H1 (cell line): ENCODE results near the gene ST6GALNAC4. TPM values are rescaled to one million over a fixed set of nuclear protein-coding genes. Genes with fewer than 3 reads are reported as not detected.

Experiments used
- CBX5 ChIP-seq: fragments of 300-800, 300-1000 bp; sonication (generic); IDR thresholded peaks from 2 replicates; pipeline ENCODE4 v1.7.1; 2016; ENCODE audit warnings: antibody characterized with exemption, low read length, low read depth
- CEBPB ChIP-seq: IDR thresholded peaks from 2 replicates; pipeline ENCODE4 v1.6.1; 2012; ENCODE audit warnings: low read depth, low read length
- CHD2 ChIP-seq: IDR thresholded peaks from 2 replicates; pipeline ENCODE4 v1.6.1; 2012; ENCODE audit warnings: low read length, improper control_type of control experiment
- CHD7 ChIP-seq: fragments of 300-600 bp; sonication (generic); IDR thresholded peaks from 2 replicates; pipeline ENCODE4 v1.7.1; 2012; ENCODE audit warnings: low read length, moderate library complexity, mild to moderate bottlenecking, inconsistent platforms; ENCODE audit not compliant: insufficient replicate concordance
- KDM4A ChIP-seq: IDR thresholded peaks from one replicate; pipeline ENCODE4 v1.7.1; 2012; ENCODE audit warnings: low read depth, mild to moderate bottlenecking, moderate library complexity, low read length, inconsistent platforms; ENCODE audit not compliant: severe bottlenecking
- KDM5A ChIP-seq: fragments of 200-600 bp; IDR thresholded peaks from 2 replicates; pipeline ENCODE4 v1.7.1; 2012; ENCODE audit warnings: mild to moderate bottlenecking, low read length, inconsistent platforms, mixed read lengths
- NANOG ChIP-seq: IDR thresholded peaks from 2 replicates; pipeline ENCODE4 v1.6.1; 2011; ENCODE audit warnings: low read length, low read depth, mild to moderate bottlenecking, inconsistent platforms; ENCODE audit not compliant: insufficient read depth, poor library complexity, severe bottlenecking
- SIN3A ChIP-seq, 2 experiments: IDR thresholded peaks in 1 of 2; conservative IDR thresholded peaks in 1 of 2; 2 replicates each; pipeline ENCODE4 v1.6.1; 2011 to 2012; ENCODE audit warnings: low read length in 2 of 2, improper control_type of control experiment in 1 of 2, low read depth in 1 of 2, mild to moderate bottlenecking in 1 of 2
- TCF12 ChIP-seq: IDR thresholded peaks from 2 replicates; pipeline ENCODE4 v1.6.1; 2011; ENCODE audit warnings: low read depth, mild to moderate bottlenecking, low read length
- ZNF274 ChIP-seq: IDR thresholded peaks from 2 replicates; pipeline ENCODE4 v1.7.0; 2012; ENCODE audit warnings: low read length, borderline replicate concordance; ENCODE audit errors: extremely low read depth
- polyA plus RNA-seq, 7 experiments: library from polyadenylated mRNA; depleted of rRNA in 3 of 7; stranded (reverse) in 5 of 7; unstranded in 2 of 7; fragments of >200 nt in 5 of 7; fragments of 200-250 nt in 2 of 7; gene quantifications; 1 replicate in 5 of 7; 2 replicates in 1 of 7; 4 replicates in 1 of 7; pipeline versions ENCODE4 v1.2.1 to v1.2.3, GENCODE V29; 2011 to 2013; ENCODE audit warnings: missing spikeins in 2 of 7, mixed read lengths in 2 of 7
- total RNA-seq: library from RNA; stranded (reverse); fragmentation: NEBNext Ultra II Directional; extraction: Animal tissue kit (Norgen Biotek cat#: 25700); gene quantifications from 2 replicates; pipeline ENCODE4 v1.2.1, GENCODE V29; 2021

ST6GALNAC4 gene
- total and polyA plus RNA-seq, 2 of the 8 experiments (the other 6 are each of a cell fraction or from before 2014, with no cell fraction given): 21.8 to 34.1 TPM

- TF ChIP-seq SIN3A (conservative IDR thresholded peaks at IDR 0.05 in 1 of 2, IDR thresholded peaks at IDR 0.05 in 1 of 2; ENCODE audit: low read depth in 1 of 2, low read length in 2 of 2) (peak in 1 of 2 experiments; percentile 51; a peak in 1 of 4 replicates), CEBPB (no peak), CHD7 (no peak), KDM4A (peak; percentile 89), ZNF274 (no peak), TCF12 (no peak), CHD2 (no peak), NANOG (no peak), CBX5 (no peak), KDM5A (no peak)
These were observed 17.5 kb downstream of the ST6GALNAC4 start, which contains the start of gene ST6GALNAC6 (continued) for GRCh38 chr9:127899128-127899943.
